Daoy (cell line): Measurements from ENCODE around the gene PCDHGA4. TPM values are rescaled to one million over a fixed set of nuclear protein-coding genes. Genes with fewer than 3 reads are reported as not detected.
"Not testable (repeated sequence)": the region's sequence is repeated elsewhere in the genome, so short reads cannot be mapped to it uniquely, and the experiment has no call there.

ENCODE experiments used
- DNase-seq: peaks from one replicate; pipeline ENCODE4 v3.0.0-alpha.2; 2015; ENCODE audit warnings: low read depth
- total RNA-seq: library from RNA; depleted of rRNA; stranded (reverse); fragments of >200 nt; shearing (Covaris generic); gene quantifications from 2 replicates; pipeline ENCODE4 v1.2.3, GENCODE V29; 2014; rRNA removed

PCDHGA4 gene
- total RNA-seq, 1 experiment from 2014 or later: 0.63 TPM

GRCh38 chr5:141384471-141385267 is 29.8 kb downstream of the PCDHGA4 start:
- DNase-seq: no peak

GRCh38 chr5:141387557-141388311 is 32.9 kb downstream of the PCDHGA4 start, which contains the start of gene PCDHGB4:
Gene PCDHGB4 (plus strand): TSS chr5:141387698. CDS start chr5:141387885, 187 bp downstream.
- not testable (repeated sequence) for DNase-seq

GRCh38 chr5:141388661-141389060 is 33.8 kb downstream of the PCDHGA4 start:
- DNase-seq: no peak

GRCh38 chr5:141389153-141390042 is 34.6 kb downstream of the PCDHGA4 start:
- no peak for DNase-seq

GRCh38 chr5:141392429-141393198 is 37.8 kb downstream of the PCDHGA4 start, which contains the start of gene PCDHGA8:
Gene PCDHGA8 (plus strand): TSS chr5:141392633. CDS start chr5:141392814, 181 bp downstream.
- no peak for DNase-seq

- DNase-seq: no peak
Observed at GRCh38 chr5:141393267-141393666, 38.4 kb downstream of the PCDHGA4 start.

GRCh38 chr5:141394401-141395187 is 39.8 kb downstream of the PCDHGA4 start:
- DNase-seq: not testable (repeated sequence)

GRCh38 chr5:141397756-141398551 is 43.1 kb downstream of the PCDHGA4 start, which contains the start of gene PCDHGB5:
Gene PCDHGB5 (plus strand): TSS chr5:141397947. CDS start chr5:141398128, 181 bp downstream.
- DNase-seq: not testable (repeated sequence)

GRCh38 chr5:141398608-141399007 is 43.8 kb downstream of the PCDHGA4 start:
- no peak for DNase-seq

- DNase-seq: no peak
Observed at GRCh38 chr5:141399555-141400258, 44.9 kb downstream of the PCDHGA4 start.

GRCh38 chr5:141402553-141403243 is 47.9 kb downstream of the PCDHGA4 start, which contains the start of gene PCDHGA9:
Gene PCDHGA9 (plus strand): TSS chr5:141402778. CDS start chr5:141402953, 175 bp downstream.
- no peak for DNase-seq

GRCh38 chr5:141403387-141403786 is 48.6 kb downstream of the PCDHGA4 start:
- DNase-seq: no peak

Other genes starting within 250 kb of the PCDHGA4 start
- gene PCDHB4, start 233.2 kb upstream of the PCDHGA4 start, total RNA-seq: 0.51 TPM in 2 replicates
- 20.6 and 21.7 TPM in 2 replicates for gene PCDHB5, start 219.8 kb upstream of the PCDHGA4 start, total RNA-seq
- gene PCDHB6, start 205.0 kb upstream of the PCDHGA4 start, total RNA-seq: 0.69 and 2.9 TPM in 2 replicates
- 2.6 and 3.9 TPM in 2 replicates for gene PCDHB7, start 182.4 kb upstream of the PCDHGA4 start, total RNA-seq
- gene PCDHB8, start 177.2 kb upstream of the PCDHGA4 start, total RNA-seq: 6.7 and 8.3 TPM in 2 replicates
- 4.3 and 4.8 TPM in 2 replicates for gene PCDHB16, start 172.6 kb upstream of the PCDHGA4 start, total RNA-seq
- gene PCDHB9, start 167.9 kb upstream of the PCDHGA4 start, total RNA-seq: 0.40 and 1.6 TPM in 2 replicates
- gene PCDHB10, start 162.7 kb upstream of the PCDHGA4 start, total RNA-seq: 0.40 and 0.71 TPM in 2 replicates
- 0.40 and 1.1 TPM in 2 replicates for gene PCDHB11, start 155.4 kb upstream of the PCDHGA4 start, total RNA-seq
- gene PCDHB12, start 146.3 kb upstream of the PCDHGA4 start, total RNA-seq: 2.1 and 3.6 TPM in 2 replicates
- 1.7 and 2.1 TPM in 2 replicates for gene PCDHB13, start 141.1 kb upstream of the PCDHGA4 start, total RNA-seq
- gene PCDHB14, start 131.7 kb upstream of the PCDHGA4 start, total RNA-seq: 1.0 and 1.5 TPM in 2 replicates
- gene PCDHB15, start 109.6 kb upstream of the PCDHGA4 start, total RNA-seq: 0.21 and 0.86 TPM in 2 replicates
- 0.11 and 1.8 TPM in 2 replicates for gene SLC25A2, start 51.0 kb upstream of the PCDHGA4 start, total RNA-seq
- gene TAF7, start 34.2 kb upstream of the PCDHGA4 start, total RNA-seq: 55.5 and 57.7 TPM in 2 replicates
- gene PCDHGA1, start 24.5 kb upstream of the PCDHGA4 start, total RNA-seq: 0.18 and 0.34 TPM in 2 replicates
- 0.15 and 0.74 TPM in 2 replicates for gene PCDHGA2, start 16.3 kb upstream of the PCDHGA4 start, total RNA-seq
- 0.57 TPM in 1 of 2 replicates, not detected in the other for gene PCDHGA3, start 11.2 kb upstream of the PCDHGA4 start, total RNA-seq
- 1.4 and 1.5 TPM in 2 replicates for gene PCDHGB1, start 4.9 kb upstream of the PCDHGA4 start, total RNA-seq
- gene PCDHGB2, start 5.0 kb downstream of the PCDHGA4 start, total RNA-seq: 0.23 and 0.24 TPM in 2 replicates
- gene PCDHGA5, start 9.1 kb downstream of the PCDHGA4 start, total RNA-seq: 0.23 and 0.39 TPM in 2 replicates
- 0.68 and 1.1 TPM in 2 replicates for gene PCDHGB3, start 15.2 kb downstream of the PCDHGA4 start, total RNA-seq
- gene PCDHGA6, start 18.9 kb downstream of the PCDHGA4 start, total RNA-seq: 0.24 and 0.46 TPM in 2 replicates
- gene PCDHGA7, start 27.7 kb downstream of the PCDHGA4 start, total RNA-seq: 0.06 and 0.42 TPM in 2 replicates
- gene PCDHGB4, start 32.7 kb downstream of the PCDHGA4 start, total RNA-seq: 0.06 and 0.09 TPM in 2 replicates
- gene PCDHGA8, start 37.6 kb downstream of the PCDHGA4 start, total RNA-seq: 0.06 TPM in 1 of 2 replicates, not detected in the other
- 0.09 TPM in 1 of 2 replicates, not detected in the other for gene PCDHGB5, start 42.9 kb downstream of the PCDHGA4 start, total RNA-seq
- 1.2 TPM in 1 of 2 replicates, not detected in the other for gene PCDHGA9, start 47.8 kb downstream of the PCDHGA4 start, total RNA-seq
- gene PCDHGB6, start 53.0 kb downstream of the PCDHGA4 start, total RNA-seq: 1.3 and 2.5 TPM in 2 replicates
- 0.06 and 0.30 TPM in 2 replicates for gene PCDHGA10, start 58.0 kb downstream of the PCDHGA4 start, total RNA-seq
- 0.06 and 0.17 TPM in 2 replicates for gene PCDHGB7, start 62.7 kb downstream of the PCDHGA4 start, total RNA-seq
- 15.0 TPM in 2 replicates for gene PCDHGA11, start 66.0 kb downstream of the PCDHGA4 start, total RNA-seq
- not detected in 2 replicates for gene PCDHGA12, start 75.5 kb downstream of the PCDHGA4 start, total RNA-seq
- gene PCDHGC3, start 120.9 kb downstream of the PCDHGA4 start, total RNA-seq: 37.0 and 41.5 TPM in 2 replicates
- 0.18 and 0.23 TPM in 2 replicates for gene PCDHGC4, start 130.0 kb downstream of the PCDHGA4 start, total RNA-seq
- gene PCDHGC5, start 134.1 kb downstream of the PCDHGA4 start, total RNA-seq: 0.06 and 0.09 TPM in 2 replicates